GM19238 (cell line): ENCODE results near the gene FBXO24.
A peak's percentile ranks its signal among the peaks of the same experiment; 100 is the strongest.

ENCODE experiments used
- DNase-seq: peaks from one replicate; pipeline ENCODE4 v3.0.0; 2011; ENCODE audit warnings: low spot score; ENCODE audit not compliant: insufficient read length

FBXO24 gene

DNA sequence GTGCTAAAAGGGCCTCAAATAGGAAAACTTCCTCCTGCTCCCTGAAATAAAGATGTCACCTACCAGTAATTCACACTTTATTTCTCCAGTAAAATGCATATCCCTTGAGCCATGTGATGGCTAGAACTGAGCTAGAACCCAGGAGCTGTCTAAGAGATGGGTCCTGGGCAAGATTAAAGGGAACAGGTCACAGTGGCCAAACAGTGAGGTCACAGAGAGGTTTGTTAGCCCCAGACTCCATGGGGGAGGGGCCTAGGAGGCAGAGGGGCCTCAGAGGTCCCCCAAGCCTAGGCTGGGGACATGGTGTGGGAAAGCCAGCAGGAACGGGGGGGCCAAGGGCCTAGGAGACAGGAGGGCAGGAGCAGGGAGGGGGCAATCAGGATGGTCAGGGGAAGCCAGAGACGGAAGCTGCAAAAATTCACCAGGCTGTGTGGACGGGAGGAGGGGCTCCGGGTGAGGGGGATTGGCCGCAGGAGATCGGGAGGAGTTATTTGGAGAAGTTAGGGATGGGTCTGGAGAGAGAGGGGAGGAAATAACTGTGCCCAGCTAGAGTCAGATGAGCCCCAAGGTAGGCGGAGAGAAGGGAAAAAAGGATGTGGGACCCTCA is 3.3 kb downstream of the FBXO24 start:
- DNase-seq = no peak

DNA sequence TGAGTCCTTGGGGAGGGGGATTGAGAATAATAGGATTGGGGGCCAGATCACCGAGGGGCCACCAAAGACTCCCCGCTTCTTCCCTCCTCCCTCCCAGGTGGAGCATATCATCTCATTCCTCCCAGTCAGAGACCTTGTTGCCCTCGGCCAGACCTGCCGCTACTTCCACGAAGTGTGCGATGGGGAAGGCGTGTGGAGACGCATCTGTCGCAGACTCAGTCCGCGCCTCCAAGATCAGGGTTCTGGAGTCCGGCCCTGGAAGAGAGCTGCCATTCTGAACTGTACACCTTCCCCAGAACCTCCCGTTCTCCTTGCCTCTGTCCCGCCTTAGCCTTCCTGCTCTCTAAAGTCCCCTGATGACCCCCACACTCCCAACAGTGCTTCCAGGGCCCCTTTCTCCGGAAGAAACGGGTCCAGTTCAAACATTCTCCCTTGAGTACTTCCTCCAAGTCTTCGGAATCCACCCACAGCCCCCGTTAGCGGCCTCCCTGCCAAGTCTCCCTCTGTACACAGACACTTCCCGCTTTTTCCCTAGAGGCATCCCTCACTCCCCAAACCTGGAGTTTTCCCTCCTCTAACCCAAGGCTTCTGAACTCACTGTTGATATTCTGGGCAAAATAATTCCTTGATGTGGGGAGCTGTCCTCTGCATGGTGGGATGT is 4.1 kb downstream of the FBXO24 start:
- DNase-seq = no peak

- no peak for DNase-seq
Observed at GRCh38 chr7:100591596-100591995, 5.5 kb downstream of the FBXO24 start.

DNA sequence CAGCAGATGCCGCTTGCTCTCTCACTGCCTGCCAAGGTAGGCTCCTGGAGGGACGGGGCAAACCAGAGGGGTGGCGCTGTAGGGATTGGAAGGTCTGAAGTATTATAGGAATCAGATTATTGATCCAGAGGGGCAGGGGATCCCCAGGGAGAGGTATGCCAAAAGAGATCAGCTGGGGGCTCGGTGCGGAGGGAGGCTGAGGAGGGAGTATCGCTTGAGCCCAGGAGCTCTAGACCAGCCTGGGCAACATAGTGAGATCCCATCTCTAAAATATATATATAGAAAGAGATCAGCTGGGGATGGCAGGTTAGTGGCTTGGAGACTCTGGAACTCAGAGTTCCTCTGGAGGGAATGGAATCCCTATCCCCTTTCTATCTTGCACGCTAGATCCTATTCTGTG is 9.1 kb downstream of the FBXO24 start:
- no peak for DNase-seq

DNA sequence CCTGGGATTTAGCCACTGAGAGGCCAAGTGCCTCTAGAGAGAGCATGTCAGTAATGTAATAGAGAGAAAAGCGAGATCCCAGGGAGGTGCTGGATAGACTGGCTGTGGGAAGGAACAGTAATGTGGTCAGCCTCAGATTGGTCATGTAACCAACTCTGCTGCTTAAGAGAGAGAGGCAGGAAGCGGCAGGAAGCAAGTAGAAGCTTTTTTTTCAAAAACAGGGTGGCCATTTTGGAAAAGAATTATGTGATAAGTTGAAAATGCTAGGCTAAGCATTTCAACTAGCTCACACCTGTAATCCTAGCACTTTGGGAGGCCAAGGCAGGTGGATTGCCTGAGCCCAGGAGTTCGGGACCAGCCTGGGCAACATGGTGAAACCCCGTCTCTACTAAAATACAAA is 12.3 kb downstream of the FBXO24 start:
- no peak for DNase-seq

DNA sequence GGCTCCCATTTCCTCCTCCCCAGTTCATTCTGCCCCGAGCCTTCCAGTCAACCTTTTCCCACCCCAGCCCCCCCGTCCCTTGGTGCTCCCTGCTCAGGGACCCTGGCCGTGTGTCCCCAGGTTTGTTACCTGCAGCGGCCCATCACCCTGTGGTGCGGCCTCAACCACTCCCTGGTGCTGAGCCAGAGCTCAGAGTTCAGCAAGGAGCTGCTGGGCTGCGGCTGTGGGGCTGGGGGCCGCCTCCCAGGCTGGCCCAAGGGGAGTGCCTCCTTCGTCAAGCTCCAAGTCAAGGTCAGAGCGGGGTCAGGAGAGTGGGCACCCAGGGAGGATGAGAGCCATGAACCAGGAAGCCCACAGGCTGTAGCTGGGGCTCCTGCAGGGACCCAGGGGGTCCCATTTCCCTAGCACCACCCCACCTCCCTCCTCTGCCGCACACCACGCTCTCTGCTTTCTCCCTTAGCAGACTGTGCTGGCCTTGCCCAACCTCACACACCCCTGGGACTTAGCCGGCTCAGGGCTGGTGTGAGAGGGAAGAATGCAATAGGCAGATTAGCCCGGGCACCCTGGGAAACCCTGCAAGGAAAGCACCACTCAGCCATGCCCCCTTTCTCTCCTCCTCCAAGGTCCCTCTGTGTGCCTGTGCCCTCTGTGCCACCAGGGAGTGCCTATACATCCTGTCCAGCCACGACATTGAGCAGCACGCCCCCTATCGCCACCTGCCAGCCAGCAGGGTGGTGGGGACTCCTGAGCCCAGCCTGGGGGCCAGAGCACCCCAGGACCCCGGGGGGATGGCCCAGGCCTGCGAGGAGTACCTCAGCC is 14.0 kb downstream of the FBXO24 start:
- DNase-seq = no peak

- DNase-seq = no peak
Observed at GRCh38 chr7:100600730-100601038, 14.6 kb downstream of the FBXO24 start.

- DNase-seq = no peak
Observed at GRCh38 chr7:100602889-100603725, 17.0 kb downstream of the FBXO24 start.

GRCh38 chr7:100603726-100604027 is 17.5 kb downstream of the FBXO24 start:
- DNase-seq = no peak

DNA sequence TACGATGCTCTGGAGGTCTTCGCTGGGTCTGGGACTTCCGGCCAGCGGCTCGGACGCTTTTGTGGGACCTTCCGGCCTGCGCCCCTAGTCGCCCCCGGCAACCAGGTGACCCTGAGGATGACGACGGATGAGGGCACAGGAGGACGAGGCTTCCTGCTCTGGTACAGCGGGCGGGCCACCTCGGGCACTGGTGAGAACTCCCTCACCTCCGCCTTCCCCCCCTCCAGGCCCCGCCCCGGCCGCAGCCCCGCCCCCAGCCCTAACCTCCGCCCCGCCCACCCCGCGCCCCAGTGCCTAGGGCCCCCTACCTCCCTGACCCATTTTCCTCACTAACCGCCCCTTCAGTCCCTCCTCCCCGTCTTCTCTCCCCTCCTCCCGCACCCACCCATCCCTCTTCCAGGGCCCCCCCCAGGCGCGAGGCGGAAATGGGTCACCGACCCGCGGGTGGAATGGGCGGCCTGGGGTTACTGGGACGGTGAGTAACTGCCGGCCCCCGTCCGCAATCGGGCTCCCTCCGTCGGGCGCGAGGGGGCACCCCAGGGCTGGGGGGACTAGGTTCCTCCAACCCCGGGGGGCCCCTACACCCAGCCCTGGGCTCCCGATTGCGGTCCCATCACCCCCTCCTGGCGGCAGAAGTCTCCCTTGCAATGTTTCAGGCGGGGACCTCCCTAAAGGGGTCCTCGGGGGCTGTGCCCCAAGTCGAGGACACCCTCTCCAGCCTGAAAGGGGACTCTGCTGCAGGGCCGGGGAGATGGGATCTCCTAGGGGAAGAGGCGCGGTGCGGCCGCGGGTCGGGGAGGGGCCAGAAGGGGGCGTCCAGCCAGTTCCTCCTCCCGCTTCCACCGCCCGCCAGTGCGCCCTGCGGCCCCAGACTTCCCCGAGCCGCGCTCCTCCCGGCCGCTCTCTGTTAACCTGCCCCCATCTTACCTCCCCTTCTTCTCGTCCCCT is 18.2 kb downstream of the FBXO24 start:
- DNase-seq = peak; percentile 85

GRCh38 chr7:100604976-100605911 is 19.1 kb downstream of the FBXO24 start:
- DNase-seq = no peak

GRCh38 chr7:100606313-100606712 is 20.2 kb downstream of the FBXO24 start:
- no peak for DNase-seq

DNA sequence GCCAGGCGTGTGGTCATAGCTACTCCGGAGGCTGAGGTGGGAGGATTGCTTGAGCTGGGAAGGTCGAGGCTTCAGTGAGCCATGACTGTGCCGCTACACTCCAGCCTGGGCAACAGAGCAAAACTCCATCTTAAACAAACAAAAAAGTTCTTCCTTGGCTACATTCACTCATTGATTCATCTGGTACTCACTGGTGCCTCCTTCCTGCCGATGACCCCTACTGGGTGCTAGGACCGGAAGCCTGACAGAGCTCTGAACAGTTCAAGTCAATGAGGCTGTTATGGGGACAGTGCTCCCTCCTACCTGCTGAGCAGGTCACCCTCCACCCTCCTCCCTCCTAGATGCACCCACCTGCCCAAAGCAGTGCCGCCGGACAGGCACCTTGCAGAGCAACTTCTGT is 21.0 kb downstream of the FBXO24 start:
- DNase-seq = no peak

- DNase-seq = no peak
Observed at GRCh38 chr7:100609958-100610357, 23.8 kb downstream of the FBXO24 start.

DNA sequence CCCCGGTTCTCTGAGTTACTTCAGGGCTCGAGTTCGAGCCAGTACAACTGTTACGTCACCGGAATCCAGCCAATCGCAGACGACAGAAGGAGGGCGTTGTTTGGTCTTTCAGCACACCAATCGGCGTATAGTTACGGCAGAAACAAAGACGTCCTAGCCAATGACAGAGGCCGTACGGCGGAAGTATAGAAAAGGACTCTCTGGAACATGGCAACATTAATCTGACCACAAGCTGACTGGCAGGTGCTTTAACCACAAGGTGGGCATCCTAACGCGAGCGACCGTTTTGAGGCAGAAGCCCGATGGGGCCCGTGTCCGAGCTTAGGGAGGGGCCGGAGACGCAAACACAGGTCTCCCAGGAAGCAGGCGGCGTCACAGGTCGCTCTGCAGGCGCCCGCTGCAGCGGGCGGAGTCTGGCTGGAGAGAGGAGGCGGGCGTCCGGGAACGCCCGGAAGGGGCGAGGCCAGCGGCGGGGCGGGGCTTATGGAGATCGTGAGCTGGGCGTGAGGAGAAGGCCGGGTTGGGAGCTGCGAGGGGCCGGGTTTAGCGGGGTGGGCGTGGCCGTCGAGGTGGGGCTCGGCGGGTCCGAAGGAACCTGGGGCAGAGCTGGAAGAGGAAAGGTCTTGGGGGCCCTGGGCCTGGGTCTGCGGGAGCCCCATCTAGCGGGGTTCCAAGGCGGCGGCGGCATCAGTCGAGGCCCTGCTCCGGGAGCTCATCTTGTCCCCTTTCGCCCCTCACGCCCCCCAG is 26.0 kb downstream of the FBXO24 start, which contains the start of gene MOSPD3:
Gene MOSPD3, plus strand, starts transcription at position 558 of the 747 bp plus-strand sequence. CDS start 252 bp downstream, outside the sequence.
- DNase-seq = peak; percentile 99

DNA sequence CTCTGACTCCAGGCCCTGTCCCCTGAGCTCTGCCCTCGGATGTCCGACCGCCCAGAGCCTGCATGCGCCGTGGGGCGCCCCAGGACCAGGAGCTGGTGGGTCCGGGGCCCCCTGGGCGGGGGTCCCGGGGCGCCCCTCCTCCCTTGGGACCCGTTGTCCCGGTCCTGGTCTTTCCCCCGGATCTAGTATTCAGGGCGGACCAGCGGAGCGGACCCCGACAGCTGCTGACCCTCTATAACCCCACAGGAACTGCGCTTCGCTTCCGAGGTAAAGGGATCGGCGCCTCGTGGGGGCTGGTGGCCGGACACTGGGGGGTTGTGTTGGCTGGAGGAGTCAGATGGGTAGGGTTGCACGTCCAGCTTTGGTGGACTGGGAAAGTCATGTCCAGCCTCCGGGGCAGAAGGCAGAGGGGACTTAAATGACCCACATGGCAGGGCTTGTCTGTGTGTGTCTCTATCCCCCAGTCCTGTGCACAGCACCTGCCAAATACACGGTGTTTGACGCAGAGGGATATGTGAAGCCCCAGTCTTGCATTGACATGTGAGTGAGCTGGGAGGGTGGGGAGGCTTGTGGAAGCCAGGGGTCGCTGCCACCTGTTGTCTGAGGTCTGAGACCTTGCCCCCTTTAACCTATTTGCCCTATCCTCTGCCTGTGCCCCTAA is 26.7 kb downstream of the FBXO24 start:
- DNase-seq = no peak

DNA sequence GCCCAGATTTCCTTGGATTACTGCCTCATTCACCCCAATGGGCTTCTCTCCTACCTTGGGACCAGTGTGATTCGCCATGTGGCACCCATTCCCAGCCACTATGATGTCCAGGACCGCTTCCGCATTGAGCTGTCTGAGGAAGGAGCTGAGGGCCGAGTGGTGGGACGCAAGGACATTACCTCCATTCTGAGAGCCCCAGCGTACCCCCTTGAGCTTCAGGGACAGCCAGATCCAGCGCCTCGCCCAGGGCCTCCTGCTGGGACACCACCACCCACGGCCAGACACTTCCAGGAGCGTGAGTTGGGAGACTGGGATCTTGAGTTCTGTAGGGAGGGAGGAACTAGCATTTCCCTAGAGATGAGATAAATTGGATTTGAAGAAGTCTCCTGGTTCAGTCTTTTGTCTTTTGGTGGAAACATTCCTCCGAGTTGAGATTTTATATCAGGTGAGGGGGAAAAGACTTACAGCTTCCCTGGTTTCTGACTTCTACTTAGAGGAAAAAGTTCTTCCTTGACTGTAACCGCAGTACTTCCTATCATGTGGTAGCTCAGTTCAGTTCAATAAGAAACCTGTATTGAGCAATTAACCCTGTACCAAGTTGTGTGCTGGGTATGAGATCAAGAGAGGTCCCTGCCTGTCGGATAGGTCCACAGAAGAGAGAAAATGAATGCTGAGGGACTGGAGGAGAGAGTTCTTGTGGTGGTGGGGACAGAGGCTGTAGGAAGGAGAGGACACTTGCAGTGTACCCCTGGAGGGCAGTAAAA is 27.5 kb downstream of the FBXO24 start:
- no peak for DNase-seq
